HG03469 (cell line): ENCODE data around the gene TMCO1.
"Not testable (repeated sequence)": the region's sequence is repeated elsewhere in the genome, so short reads cannot be mapped to it uniquely, and the experiment has no call there.

Source experiments
- ATAC-seq: cut with Tn5 transposase; IDR thresholded peaks from one replicate; pipeline ENCODE4 v1.9.1; 2021; ENCODE audit warnings: mild to moderate bottlenecking, moderate library complexity, moderate number of reproducible peaks; ENCODE audit not compliant: unreplicated experiment

The TMCO1 gene

GRCh38 chr1:165747632-165748447 is 20.8 kb downstream of the TMCO1 start:
- no peak for ATAC-seq

GRCh38 chr1:165744913-165745312 is 23.8 kb downstream of the TMCO1 start:
- not testable (repeated sequence) for ATAC-seq

GRCh38 chr1:165742194-165742593 is 26.5 kb downstream of the TMCO1 start:
- no peak for ATAC-seq

- peak; percentile 96 for ATAC-seq
Measured at GRCh38 chr1:165738794-165739193, 29.9 kb downstream of the TMCO1 start.

- no peak for ATAC-seq
Measured at GRCh38 chr1:165737196-165737595, 31.5 kb downstream of the TMCO1 start.

- no peak for ATAC-seq
Measured at GRCh38 chr1:165734906-165735305, 33.8 kb downstream of the TMCO1 start.

GRCh38 chr1:165726841-165727240 is 41.8 kb downstream of the TMCO1 start:
- ATAC-seq = no peak

GRCh38 chr1:165726169-165726568 is 42.5 kb downstream of the TMCO1 start:
- ATAC-seq = no peak

GRCh38 chr1:165717918-165718515 is 50.7 kb downstream of the TMCO1 start:
- ATAC-seq = no peak

GRCh38 chr1:165716265-165717051 is 52.2 kb downstream of the TMCO1 start:
- ATAC-seq = not testable (repeated sequence)

GRCh38 chr1:165712764-165713163 is 55.9 kb downstream of the TMCO1 start:
- no peak for ATAC-seq

GRCh38 chr1:165707984-165708706 is 60.5 kb downstream of the TMCO1 start:
- no peak for ATAC-seq

GRCh38 chr1:165703648-165704047 is 65.0 kb downstream of the TMCO1 start:
- no peak for ATAC-seq

- ATAC-seq = not testable (repeated sequence)
Measured at GRCh38 chr1:165701922-165702321, 66.7 kb downstream of the TMCO1 start.

GRCh38 chr1:165699577-165699976 is 69.1 kb downstream of the TMCO1 start:
- no peak for ATAC-seq

- no peak for ATAC-seq
Measured at GRCh38 chr1:165698761-165699052, 70.0 kb downstream of the TMCO1 start.

- peak; percentile 80 for ATAC-seq
Measured at GRCh38 chr1:165697881-165698760, 70.5 kb downstream of the TMCO1 start, which contains the start of gene ALDH9A1. TSS of gene ALDH9A1 (minus strand) at chr1:165698562. CDS start at chr1:165698558, 4 bp downstream.

GRCh38 chr1:165697491-165697880 is 71.2 kb downstream of the TMCO1 start:
- ATAC-seq = no peak

GRCh38 chr1:165696625-165697100 is 72.0 kb downstream of the TMCO1 start:
- ATAC-seq = no peak

GRCh38 chr1:165695031-165695430 is 73.6 kb downstream of the TMCO1 start:
- ATAC-seq = no peak
